Measurements from ENCODE around the gene MAST4.

Gene MAST4

GRCh38 chr5:66892716-66893115 lies 296.5 kb downstream of the MAST4 start:
- Histone ChIP-seq H3K9ac (ENCODE audit: low read length) (no peak overlapping the region), H3K4me3 (ENCODE audit: low read depth, low read length) (no peak overlapping the region), H3K4me1 (ENCODE audit: control insufficient read depth, insufficient read depth, low read length) (peaks cover 17% of the 10 kb centered on the region), H3K9me3 (ENCODE audit: control insufficient read depth, insufficient read depth, low read depth, low read length) (no peaks in the 10 kb centered on the region), H3K36me3 (ENCODE audit: control insufficient read depth, insufficient read depth, low read length) (no peaks in the 10 kb centered on the region), H3K27me3 (ENCODE audit: control insufficient read depth, insufficient read depth, low read length) (no peaks in the 10 kb centered on the region), H3K27ac (ENCODE audit: low read depth, low read length) (no peak overlapping the region)

- Histone ChIP-seq H3K4me3 (ENCODE audit: low read depth, low read length) (no peak overlapping the region), H3K9me3 (ENCODE audit: control insufficient read depth, insufficient read depth, low read depth, low read length) (no peaks in the 10 kb centered on the region), H3K9ac (ENCODE audit: low read length) (no peak overlapping the region), H3K27ac (ENCODE audit: low read depth, low read length) (no peak overlapping the region), H3K36me3 (ENCODE audit: control insufficient read depth, insufficient read depth, low read length) (no peaks in the 10 kb centered on the region), H3K4me1 (ENCODE audit: control insufficient read depth, insufficient read depth, low read length) (peaks cover 24% of the 10 kb centered on the region), H3K27me3 (ENCODE audit: control insufficient read depth, insufficient read depth, low read length) (no peaks in the 10 kb centered on the region)
These were observed 298.5 kb downstream of the MAST4 start for GRCh38 chr5:66894480-66895240.

GRCh38 chr5:66896171-66896570 lies 300.0 kb downstream of the MAST4 start:
- H3K27me3 ChIP-seq (ENCODE audit: control insufficient read depth, insufficient read depth, low read length) = no peaks in the 10 kb centered on the region
- H3K4me1 ChIP-seq (ENCODE audit: control insufficient read depth, insufficient read depth, low read length) = peaks cover 20% of the 10 kb centered on the region
- no peak overlapping the region for H3K27ac ChIP-seq (ENCODE audit: low read depth, low read length)
- H3K9ac ChIP-seq (ENCODE audit: low read length) = no peak overlapping the region
- no peaks in the 10 kb centered on the region for H3K36me3 ChIP-seq (ENCODE audit: control insufficient read depth, insufficient read depth, low read length)
- H3K9me3 ChIP-seq (ENCODE audit: control insufficient read depth, insufficient read depth, low read depth, low read length) = no peaks in the 10 kb centered on the region
- no peak overlapping the region for H3K4me3 ChIP-seq (ENCODE audit: low read depth, low read length)

- no peak overlapping the region for H3K9ac ChIP-seq (ENCODE audit: low read length)
- no peak overlapping the region for H3K4me3 ChIP-seq (ENCODE audit: low read depth, low read length)
- H3K36me3 ChIP-seq (ENCODE audit: control insufficient read depth, insufficient read depth, low read length) = no peaks in the 10 kb centered on the region
- no peaks in the 10 kb centered on the region for H3K9me3 ChIP-seq (ENCODE audit: control insufficient read depth, insufficient read depth, low read depth, low read length)
- H3K27ac ChIP-seq (ENCODE audit: low read depth, low read length) = no peak overlapping the region
- peaks cover 9% of the 10 kb centered on the region for H3K4me1 ChIP-seq (ENCODE audit: control insufficient read depth, insufficient read depth, low read length)
- no peaks in the 10 kb centered on the region for H3K27me3 ChIP-seq (ENCODE audit: control insufficient read depth, insufficient read depth, low read length)
These were observed 301.2 kb downstream of the MAST4 start for GRCh38 chr5:66897356-66897755.

- no peak overlapping the region for H3K4me3 ChIP-seq (ENCODE audit: low read depth, low read length)
- no peaks in the 10 kb centered on the region for H3K9me3 ChIP-seq (ENCODE audit: control insufficient read depth, insufficient read depth, low read depth, low read length)
- H3K36me3 ChIP-seq (ENCODE audit: control insufficient read depth, insufficient read depth, low read length) = no peaks in the 10 kb centered on the region
- peaks cover 8% of the 10 kb centered on the region; the same call in 1 of the 2 replicates for H3K27me3 ChIP-seq (ENCODE audit: control insufficient read depth, insufficient read depth, low read length)
- no peak overlapping the region for H3K27ac ChIP-seq (ENCODE audit: low read depth, low read length)
- peaks cover 17% of the 10 kb centered on the region for H3K4me1 ChIP-seq (ENCODE audit: control insufficient read depth, insufficient read depth, low read length)
- H3K9ac ChIP-seq (ENCODE audit: low read length) = no peak overlapping the region
These were observed 302.2 kb downstream of the MAST4 start for GRCh38 chr5:66898241-66898995.

GRCh38 chr5:66903218-66903617 lies 307.0 kb downstream of the MAST4 start:
- Histone ChIP-seq H3K4me1 (ENCODE audit: control insufficient read depth, insufficient read depth, low read length) (peaks cover 55% of the 10 kb centered on the region), H3K27me3 (ENCODE audit: control insufficient read depth, insufficient read depth, low read length) (peaks cover 43% of the 10 kb centered on the region; the same call in 1 of the 2 replicates)

GRCh38 chr5:66903709-66904108 lies 307.5 kb downstream of the MAST4 start:
- no peaks in the 10 kb centered on the region for H3K9me3 ChIP-seq (ENCODE audit: control insufficient read depth, insufficient read depth, low read depth, low read length)
- no peak overlapping the region for H3K27ac ChIP-seq (ENCODE audit: low read depth, low read length)
- peaks cover 43% of the 10 kb centered on the region; the same call in 1 of the 2 replicates for H3K27me3 ChIP-seq (ENCODE audit: control insufficient read depth, insufficient read depth, low read length)
- peak overlapping the region; percentile 36 for H3K4me3 ChIP-seq (ENCODE audit: low read depth, low read length)
- H3K4me1 ChIP-seq (ENCODE audit: control insufficient read depth, insufficient read depth, low read length) = peaks cover 57% of the 10 kb centered on the region
- no peaks in the 10 kb centered on the region for H3K36me3 ChIP-seq (ENCODE audit: control insufficient read depth, insufficient read depth, low read length)
- H3K9ac ChIP-seq (ENCODE audit: low read length) = no peak overlapping the region

More at GRCh38 chr5:66903218-66903617, 307.0 kb downstream of the MAST4 start:
- no peak overlapping the region for H3K4me3 ChIP-seq (ENCODE audit: low read depth, low read length)
- H3K9ac ChIP-seq (ENCODE audit: low read length) = no peak overlapping the region
- H3K9me3 ChIP-seq (ENCODE audit: control insufficient read depth, insufficient read depth, low read depth, low read length) = no peaks in the 10 kb centered on the region
- H3K36me3 ChIP-seq (ENCODE audit: control insufficient read depth, insufficient read depth, low read length) = no peaks in the 10 kb centered on the region
- H3K27ac ChIP-seq (ENCODE audit: low read depth, low read length) = no peak overlapping the region

GRCh38 chr5:66904189-66904588 lies 308.0 kb downstream of the MAST4 start:
- H3K4me3 ChIP-seq (ENCODE audit: low read depth, low read length) = peak overlapping the region; percentile 37
- no peak overlapping the region for H3K9ac ChIP-seq (ENCODE audit: low read length)
- no peak overlapping the region for H3K27ac ChIP-seq (ENCODE audit: low read depth, low read length)
- no peaks in the 10 kb centered on the region for H3K36me3 ChIP-seq (ENCODE audit: control insufficient read depth, insufficient read depth, low read length)
- H3K27me3 ChIP-seq (ENCODE audit: control insufficient read depth, insufficient read depth, low read length) = peaks cover 43% of the 10 kb centered on the region; the same call in 1 of the 2 replicates
- H3K4me1 ChIP-seq (ENCODE audit: control insufficient read depth, insufficient read depth, low read length) = peaks cover 57% of the 10 kb centered on the region
- no peaks in the 10 kb centered on the region for H3K9me3 ChIP-seq (ENCODE audit: control insufficient read depth, insufficient read depth, low read depth, low read length)

- H3K27me3 ChIP-seq (ENCODE audit: control insufficient read depth, insufficient read depth, low read length) = peaks cover 43% of the 10 kb centered on the region; the same call in 1 of the 2 replicates
- no peak overlapping the region for H3K27ac ChIP-seq (ENCODE audit: low read depth, low read length)
- H3K36me3 ChIP-seq (ENCODE audit: control insufficient read depth, insufficient read depth, low read length) = no peaks in the 10 kb centered on the region
- H3K4me1 ChIP-seq (ENCODE audit: control insufficient read depth, insufficient read depth, low read length) = peaks cover 57% of the 10 kb centered on the region
- no peak overlapping the region for H3K9ac ChIP-seq (ENCODE audit: low read length)
- no peaks in the 10 kb centered on the region for H3K9me3 ChIP-seq (ENCODE audit: control insufficient read depth, insufficient read depth, low read depth, low read length)
- no peak overlapping the region for H3K4me3 ChIP-seq (ENCODE audit: low read depth, low read length)
These were observed 309.8 kb downstream of the MAST4 start for GRCh38 chr5:66906021-66906420.

GRCh38 chr5:66908230-66908629 lies 312.0 kb downstream of the MAST4 start:
- Histone ChIP-seq H3K4me3 (ENCODE audit: low read depth, low read length) (no peak overlapping the region), H3K9me3 (ENCODE audit: control insufficient read depth, insufficient read depth, low read depth, low read length) (no peaks in the 10 kb centered on the region), H3K36me3 (ENCODE audit: control insufficient read depth, insufficient read depth, low read length) (no peaks in the 10 kb centered on the region), H3K9ac (ENCODE audit: low read length) (no peak overlapping the region), H3K27ac (ENCODE audit: low read depth, low read length) (no peak overlapping the region), H3K27me3 (ENCODE audit: control insufficient read depth, insufficient read depth, low read length) (peaks cover 36% of the 10 kb centered on the region; the same call in 1 of the 2 replicates), H3K4me1 (ENCODE audit: control insufficient read depth, insufficient read depth, low read length) (peaks cover 49% of the 10 kb centered on the region)

GRCh38 chr5:66909364-66909763 lies 313.2 kb downstream of the MAST4 start:
- peaks cover 40% of the 10 kb centered on the region for H3K4me1 ChIP-seq (ENCODE audit: control insufficient read depth, insufficient read depth, low read length)
- H3K36me3 ChIP-seq (ENCODE audit: control insufficient read depth, insufficient read depth, low read length) = no peaks in the 10 kb centered on the region
- no peak overlapping the region for H3K4me3 ChIP-seq (ENCODE audit: low read depth, low read length)
- H3K9ac ChIP-seq (ENCODE audit: low read length) = no peak overlapping the region
- H3K27ac ChIP-seq (ENCODE audit: low read depth, low read length) = no peak overlapping the region
- peaks cover 30% of the 10 kb centered on the region; the same call in 1 of the 2 replicates for H3K27me3 ChIP-seq (ENCODE audit: control insufficient read depth, insufficient read depth, low read length)
- no peaks in the 10 kb centered on the region for H3K9me3 ChIP-seq (ENCODE audit: control insufficient read depth, insufficient read depth, low read depth, low read length)

All from HUES6 (cell line).